Smooth muscle cell of the coronary artery (primary cell): ENCODE data around the gene STAT1. TPM values are rescaled to one million over a fixed set of nuclear protein-coding genes. Genes with fewer than 3 reads are reported as not detected.

Experiments used
- total RNA-seq: library from RNA; depleted of rRNA; stranded (reverse); fragments of >200 nt; gene quantifications from 2 replicates; pipeline ENCODE4 v1.2.3, GENCODE V29; 2014; ENCODE audit warnings: low replicate concordance

STAT1 gene
- 141 and 613 TPM in 2 replicates for total RNA-seq

DNA sequence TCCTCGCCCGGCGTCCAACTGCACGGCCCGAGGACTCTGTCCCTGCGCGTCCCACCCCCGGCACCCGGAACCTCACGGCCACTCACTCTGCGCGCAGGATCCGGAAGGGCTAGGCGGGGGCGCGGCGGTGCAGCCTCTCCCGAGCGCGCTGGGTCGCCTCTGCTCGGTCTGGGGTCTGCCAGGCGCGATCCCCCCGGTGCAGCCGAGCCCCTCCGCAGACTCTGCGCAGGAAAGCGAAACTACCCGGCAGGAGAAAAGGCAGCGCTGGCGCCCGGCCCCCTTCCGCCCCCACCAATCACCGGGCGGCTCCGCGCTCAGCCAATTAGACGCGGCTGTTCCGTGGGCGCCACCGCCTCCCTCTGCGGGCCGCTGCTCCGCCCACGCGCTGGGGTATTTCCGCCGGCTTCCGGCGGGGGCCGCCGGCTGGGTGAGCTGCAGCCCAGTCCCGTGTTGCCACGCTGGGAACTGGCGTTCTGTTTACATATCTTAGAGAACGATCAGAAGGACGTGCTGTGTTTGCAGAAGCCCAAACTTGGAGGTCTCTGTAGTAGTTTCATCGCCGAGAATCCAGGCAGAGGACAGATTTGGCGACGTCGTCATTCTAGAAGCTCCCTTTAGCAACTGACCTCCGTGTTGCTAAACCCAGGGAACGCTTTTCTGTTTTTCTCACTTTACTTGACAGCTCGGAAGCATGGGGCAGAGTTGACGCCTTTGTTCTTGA, at the start of gene STAT1:
Gene STAT1, minus strand, starts transcription at position 240 of the 721 bp plus-strand sequence. CDS start 4,168 bp downstream, outside the sequence.

Other genes with a start within 250 kb of the STAT1 start
- gene GLS, start 133.3 kb downstream of the STAT1 start, total RNA-seq: 169 and 235 TPM in 2 replicates
- gene STAT4, start 136.8 kb upstream of the STAT1 start, total RNA-seq: 4.1 and 4.4 TPM in 2 replicates
- gene MYO1B, start 231.2 kb upstream of the STAT1 start, total RNA-seq: 85.2 and 88.9 TPM in 2 replicates